Testis (tissue), 2 donors: ENCODE results near the gene OTOA.

Experiments used
- POLR2A ChIP-seq: fragments of 450-650 bp; IDR thresholded peaks from one replicate; pipeline ENCODE4 v1.6.1; 2017; ENCODE audit warnings: antibody characterized with exemption, mild to moderate bottlenecking, moderate library complexity
- TF ChIP-seq, protein P1 (sequence below), 3 experiments: fragments of 450-650 bp in 2 of 3; fragments of 200-600 bp in 1 of 3; sonication (generic) in 1 of 3; IDR thresholded peaks; one replicate each; pipeline ENCODE4 v1.5.1; 2016 to 2019; ENCODE audit warnings: antibody characterized with exemption in 3 of 3, mild to moderate bottlenecking in 2 of 3, moderate library complexity in 1 of 3

DNA sequence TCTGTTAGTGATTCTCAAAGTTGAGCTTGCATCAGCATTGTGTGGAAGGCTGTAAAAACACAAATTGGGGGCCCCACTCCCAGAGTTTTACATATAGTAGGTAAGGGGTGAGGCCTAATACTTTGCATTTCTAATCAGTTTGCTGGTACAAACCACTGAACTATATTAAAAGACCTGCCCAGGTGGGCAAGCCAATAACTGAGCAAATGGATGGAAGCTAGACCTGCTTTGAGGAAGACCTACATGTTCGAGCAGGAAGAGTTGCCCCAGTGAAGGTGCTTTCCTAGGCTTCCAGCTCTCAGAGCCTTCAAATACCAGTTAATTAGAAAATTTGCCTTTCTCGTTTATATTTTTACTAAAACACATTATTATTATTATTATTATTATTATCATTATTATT lies 56.8 kb downstream of the OTOA start:
- TF ChIP-seq POLR2A, result no peak
- TF ChIP-seq, protein P1, sequence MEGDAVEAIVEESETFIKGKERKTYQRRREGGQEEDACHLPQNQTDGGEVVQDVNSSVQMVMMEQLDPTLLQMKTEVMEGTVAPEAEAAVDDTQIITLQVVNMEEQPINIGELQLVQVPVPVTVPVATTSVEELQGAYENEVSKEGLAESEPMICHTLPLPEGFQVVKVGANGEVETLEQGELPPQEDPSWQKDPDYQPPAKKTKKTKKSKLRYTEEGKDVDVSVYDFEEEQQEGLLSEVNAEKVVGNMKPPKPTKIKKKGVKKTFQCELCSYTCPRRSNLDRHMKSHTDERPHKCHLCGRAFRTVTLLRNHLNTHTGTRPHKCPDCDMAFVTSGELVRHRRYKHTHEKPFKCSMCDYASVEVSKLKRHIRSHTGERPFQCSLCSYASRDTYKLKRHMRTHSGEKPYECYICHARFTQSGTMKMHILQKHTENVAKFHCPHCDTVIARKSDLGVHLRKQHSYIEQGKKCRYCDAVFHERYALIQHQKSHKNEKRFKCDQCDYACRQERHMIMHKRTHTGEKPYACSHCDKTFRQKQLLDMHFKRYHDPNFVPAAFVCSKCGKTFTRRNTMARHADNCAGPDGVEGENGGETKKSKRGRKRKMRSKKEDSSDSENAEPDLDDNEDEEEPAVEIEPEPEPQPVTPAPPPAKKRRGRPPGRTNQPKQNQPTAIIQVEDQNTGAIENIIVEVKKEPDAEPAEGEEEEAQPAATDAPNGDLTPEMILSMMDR (IDR thresholded peaks at IDR 0.05), result no peak
